NT2/D1 (cell line): ENCODE data around the gene NCAN.

Experiments used
- SUZ12 ChIP-seq: IDR thresholded peaks from 2 replicates; pipeline ENCODE4 v1.6.1; 2011; ENCODE audit not compliant: insufficient read length, insufficient read depth; ENCODE audit errors: extremely low read depth
- YY1 ChIP-seq: IDR thresholded peaks from 2 replicates; pipeline ENCODE4 v1.6.1; 2011; ENCODE audit not compliant: insufficient read length, insufficient read depth

GRCh38 chr19:19280561-19280960 is 68.8 kb downstream of the NCAN start:
- TF ChIP-seq YY1 (no peak), SUZ12 (no peak)
